RWPE2 (cell line): ENCODE measurements around the gene ARL3.

Experiments used
- ATAC-seq: fragments of 200-7000 bp; cut with Tn5 transposase; 3 replicates; pipeline ENCODE4 v1.9.1; 2021; ENCODE audit warnings: low read depth
- DNase-seq: peaks from one replicate; pipeline ENCODE4 v3.0.0-alpha.2; 2020; ENCODE audit warnings: low spot score
- H3K27ac ChIP-seq: fragments of 450-650 bp; 2 replicates; pipeline ENCODE4 v1.5.1; 2017; ENCODE audit warnings: mild to moderate bottlenecking; ENCODE audit not compliant: poor library complexity, severe bottlenecking
- H3K27me3 ChIP-seq: fragments of 250-450 bp; sonication (Bioruptor Pico); 2 replicates; pipeline ENCODE4 v1.5.1; 2021; ENCODE audit warnings: mild to moderate bottlenecking, moderate library complexity; ENCODE audit not compliant: insufficient read depth, poor library complexity, severe bottlenecking
- H3K36me3 ChIP-seq: fragments of 250-450 bp; sonication (Bioruptor Pico); 2 replicates; pipeline ENCODE4 v1.5.1; 2020; ENCODE audit warnings: low read depth, mild to moderate bottlenecking, moderate library complexity
- H3K4me1 ChIP-seq: fragments of 250-450 bp; sonication (Bioruptor Pico); 2 replicates; pipeline ENCODE4 v1.5.1; 2021; ENCODE audit warnings: mild to moderate bottlenecking, moderate library complexity; ENCODE audit not compliant: insufficient read depth, poor library complexity, severe bottlenecking
- H3K4me3 ChIP-seq: fragments of 250-450 bp; sonication (Bioruptor Pico); 2 replicates; pipeline ENCODE4 v1.5.1; 2021; ENCODE audit warnings: mild to moderate bottlenecking, moderate library complexity; ENCODE audit not compliant: severe bottlenecking
- H3K9me3 ChIP-seq: fragments of 250-450 bp; sonication (Bioruptor Pico); 2 replicates; pipeline ENCODE4 v1.5.1; 2021; ENCODE audit warnings: mild to moderate bottlenecking, moderate library complexity; ENCODE audit not compliant: severe bottlenecking
- TF ChIP-seq, protein P1 (sequence below): fragments of 450-650 bp; IDR thresholded peaks from one replicate; pipeline ENCODE4 v1.5.1; 2017; ENCODE audit warnings: mild to moderate bottlenecking, moderate library complexity; ENCODE audit not compliant: poor library complexity, severe bottlenecking

The ARL3 gene

DNA sequence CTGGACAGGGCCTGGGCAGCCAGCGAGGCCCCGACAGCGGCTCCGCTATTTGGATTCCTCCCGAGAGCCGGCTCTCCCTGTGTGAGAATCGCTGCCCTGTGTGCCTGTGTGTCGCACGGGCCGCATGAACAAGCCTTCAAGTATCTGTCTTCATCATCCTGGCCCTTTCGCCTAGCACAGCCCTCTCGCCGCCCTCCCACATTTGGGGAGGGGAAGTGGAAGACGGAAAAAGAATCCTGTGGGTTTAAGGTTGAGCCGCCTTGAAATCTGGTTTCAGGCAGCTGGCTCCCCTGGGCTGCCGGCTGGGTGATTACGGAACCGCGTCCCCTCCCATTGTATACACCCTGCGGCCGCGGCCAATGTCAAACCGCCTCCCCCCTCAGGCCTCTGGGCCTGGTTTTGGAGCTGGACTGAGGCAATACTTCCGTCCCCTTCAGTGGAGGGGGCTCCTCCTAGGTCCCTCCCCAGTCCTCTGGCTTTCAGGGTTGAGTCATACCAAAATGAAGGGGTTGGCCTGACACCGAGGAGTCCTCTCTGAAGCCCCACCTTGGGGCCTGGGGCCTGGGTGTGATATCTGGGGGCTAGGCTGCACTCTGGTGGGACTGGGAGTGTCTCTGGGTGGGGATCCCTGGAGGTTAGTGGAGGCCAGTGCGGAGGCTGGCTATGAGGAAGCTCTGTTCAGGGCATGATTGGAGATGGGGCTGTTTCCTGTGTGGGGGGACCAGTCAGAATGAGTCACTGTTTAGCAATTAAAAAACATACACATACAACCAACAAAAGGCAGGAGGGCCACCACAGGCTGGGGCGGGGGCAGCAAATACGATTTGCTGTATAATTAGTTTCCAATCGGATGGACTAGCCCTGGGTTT, 68.2 kb downstream of the ARL3 start:
- H3K4me3 ChIP-seq: peak overlapping the region; percentile 80
- H3K4me1 ChIP-seq: peaks cover 20% of the 10 kb centered on the region
- no peaks in the 10 kb centered on the region for H3K27me3 ChIP-seq
- H3K27ac ChIP-seq: peak overlapping the region; percentile 94
- H3K36me3 ChIP-seq: peaks cover 13% of the 10 kb centered on the region
- TF ChIP-seq, protein P1, sequence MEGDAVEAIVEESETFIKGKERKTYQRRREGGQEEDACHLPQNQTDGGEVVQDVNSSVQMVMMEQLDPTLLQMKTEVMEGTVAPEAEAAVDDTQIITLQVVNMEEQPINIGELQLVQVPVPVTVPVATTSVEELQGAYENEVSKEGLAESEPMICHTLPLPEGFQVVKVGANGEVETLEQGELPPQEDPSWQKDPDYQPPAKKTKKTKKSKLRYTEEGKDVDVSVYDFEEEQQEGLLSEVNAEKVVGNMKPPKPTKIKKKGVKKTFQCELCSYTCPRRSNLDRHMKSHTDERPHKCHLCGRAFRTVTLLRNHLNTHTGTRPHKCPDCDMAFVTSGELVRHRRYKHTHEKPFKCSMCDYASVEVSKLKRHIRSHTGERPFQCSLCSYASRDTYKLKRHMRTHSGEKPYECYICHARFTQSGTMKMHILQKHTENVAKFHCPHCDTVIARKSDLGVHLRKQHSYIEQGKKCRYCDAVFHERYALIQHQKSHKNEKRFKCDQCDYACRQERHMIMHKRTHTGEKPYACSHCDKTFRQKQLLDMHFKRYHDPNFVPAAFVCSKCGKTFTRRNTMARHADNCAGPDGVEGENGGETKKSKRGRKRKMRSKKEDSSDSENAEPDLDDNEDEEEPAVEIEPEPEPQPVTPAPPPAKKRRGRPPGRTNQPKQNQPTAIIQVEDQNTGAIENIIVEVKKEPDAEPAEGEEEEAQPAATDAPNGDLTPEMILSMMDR: no peak
- DNase-seq (peak; percentile 94), ATAC-seq (peak; percentile 67)
- no peaks in the 10 kb centered on the region for H3K9me3 ChIP-seq

- no peak; the same call in 2 of the 3 replicates for ATAC-seq
- H3K27ac ChIP-seq: peak overlapping the region; percentile 94
- no peaks in the 10 kb centered on the region for H3K27me3 ChIP-seq
- H3K9me3 ChIP-seq: no peaks in the 10 kb centered on the region
- H3K36me3 ChIP-seq: peaks cover 11% of the 10 kb centered on the region
- peaks cover 20% of the 10 kb centered on the region for H3K4me1 ChIP-seq
- no peak for DNase-seq
- TF ChIP-seq, protein P1: no peak
- H3K4me3 ChIP-seq: peak overlapping the region; percentile 80
Measured at GRCh38 chr10:102645388-102645740, 68.8 kb downstream of the ARL3 start.

- no peaks in the 10 kb centered on the region for H3K27me3 ChIP-seq
- no peaks in the 10 kb centered on the region for H3K9me3 ChIP-seq
- no peak for DNase-seq
- peak overlapping the region; percentile 94 for H3K27ac ChIP-seq
- peaks cover 10% of the 10 kb centered on the region for H3K36me3 ChIP-seq
- peak; percentile 4; the same call in 1 of the 3 replicates for ATAC-seq
- H3K4me1 ChIP-seq: peaks cover 20% of the 10 kb centered on the region
- H3K4me3 ChIP-seq: peak overlapping the region; percentile 80
- TF ChIP-seq, protein P1: peak; percentile 76
Measured at GRCh38 chr10:102644646-102645387, 69.4 kb downstream of the ARL3 start.

DNA sequence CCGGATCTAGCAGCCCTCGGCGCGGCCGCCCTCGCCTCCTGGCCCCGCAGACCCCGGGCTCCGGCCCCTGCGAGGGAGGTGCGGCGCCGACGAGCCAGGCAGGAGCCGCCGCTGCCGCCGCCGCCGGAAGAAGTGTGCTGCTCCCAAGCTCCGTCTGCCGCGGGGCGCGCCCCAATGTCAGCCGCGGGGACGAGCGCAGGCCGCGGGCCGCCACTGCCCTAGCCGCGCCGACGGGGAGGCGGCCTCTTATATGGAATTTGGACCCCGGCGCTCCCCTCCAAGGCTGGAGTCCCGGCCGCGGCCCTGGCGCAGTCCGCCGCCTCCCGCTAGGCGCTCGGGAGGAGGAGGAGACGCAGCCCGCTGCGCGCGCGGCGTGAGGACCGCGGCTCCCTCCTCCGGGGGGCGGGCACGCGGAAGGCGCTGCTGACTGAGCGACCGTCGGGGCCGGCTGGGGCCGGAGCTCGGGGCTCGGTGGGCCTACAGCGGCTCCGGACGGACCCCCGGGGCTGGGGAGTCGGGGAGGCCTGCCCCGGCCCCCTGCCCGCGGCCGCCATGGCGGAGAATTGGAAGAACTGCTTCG, 70.0 kb downstream of the ARL3 start, which contains the start of gene TRIM8:
Gene TRIM8 (plus strand): TSS at position 414 of the 580 bp plus-strand sequence. CDS start 139 bp downstream, at position 553.
- peaks cover 20% of the 10 kb centered on the region for H3K4me1 ChIP-seq
- ATAC-seq (no peak), DNase-seq (no peak)

More for the DNA sequence above, 70.0 kb downstream of the ARL3 start, which contains the start of gene TRIM8:
- Histone ChIP-seq H3K9me3 (no peaks in the 10 kb centered on the region), H3K27ac (peak within 1 kb of the TSS; percentile 94), H3K4me3 (peak within 1 kb of the TSS; percentile 80), H3K27me3 (no peaks in the 10 kb centered on the region), H3K36me3 (peaks cover 10% of the 10 kb centered on the region)
- TF ChIP-seq, protein P1: no peak
